Activated naive CD8-positive, alpha-beta T cell (primary cell): ENCODE measurements around the gene GHRHR.

Experiments
- H3K27ac Mint-ChIP-seq: one replicate; pipeline ENCODE4 v1.8.0; 2021; ENCODE audit warnings: mixed read lengths
- H3K27me3 Mint-ChIP-seq: one replicate; pipeline ENCODE4 v1.8.0; 2021; ENCODE audit warnings: mixed read lengths
- H3K36me3 Mint-ChIP-seq: one replicate; pipeline ENCODE4 v1.8.0; 2021; ENCODE audit warnings: mixed read lengths
- H3K4me1 Mint-ChIP-seq: one replicate; pipeline ENCODE4 v1.8.0; 2021; ENCODE audit warnings: low read depth, mixed read lengths
- H3K4me3 Mint-ChIP-seq: one replicate; pipeline ENCODE4 v1.8.0; 2021; ENCODE audit warnings: mild to moderate bottlenecking, mixed read lengths
- H3K9me3 Mint-ChIP-seq: one replicate; pipeline ENCODE4 v1.8.0; 2021; ENCODE audit warnings: low read depth, mixed read lengths

Gene GHRHR

GRCh38 chr7:30969604-30969970 lies 5.8 kb downstream of the GHRHR start:
- Mint-ChIP-seq H3K36me3 (no peaks in the 10 kb centered on the region), H3K27ac (no peak overlapping the region), H3K9me3 (no peaks in the 10 kb centered on the region), H3K27me3 (peaks cover 11% of the 10 kb centered on the region), H3K4me3 (no peak overlapping the region), H3K4me1 (no peaks in the 10 kb centered on the region)

GRCh38 chr7:30970074-30970473 lies 6.3 kb downstream of the GHRHR start:
- Mint-ChIP-seq H3K27me3 (peaks cover 11% of the 10 kb centered on the region), H3K4me1 (peaks cover 1% of the 10 kb centered on the region), H3K36me3 (no peaks in the 10 kb centered on the region), H3K4me3 (no peak overlapping the region), H3K9me3 (no peaks in the 10 kb centered on the region), H3K27ac (no peak overlapping the region)

- no peak overlapping the region for H3K27ac Mint-ChIP-seq
- peaks cover 1% of the 10 kb centered on the region for H3K4me1 Mint-ChIP-seq
- H3K36me3 Mint-ChIP-seq = no peaks in the 10 kb centered on the region
- H3K9me3 Mint-ChIP-seq = no peaks in the 10 kb centered on the region
- no peak overlapping the region for H3K4me3 Mint-ChIP-seq
- peaks cover 12% of the 10 kb centered on the region for H3K27me3 Mint-ChIP-seq
Measured at GRCh38 chr7:30970594-30971094, 6.9 kb downstream of the GHRHR start.

GRCh38 chr7:30971440-30971839 lies 7.7 kb downstream of the GHRHR start:
- Mint-ChIP-seq H3K4me1 (peaks cover 1% of the 10 kb centered on the region), H3K4me3 (no peak overlapping the region), H3K36me3 (no peaks in the 10 kb centered on the region), H3K27ac (no peak overlapping the region), H3K27me3 (peaks cover 16% of the 10 kb centered on the region), H3K9me3 (no peaks in the 10 kb centered on the region)

- peaks cover 16% of the 10 kb centered on the region for H3K27me3 Mint-ChIP-seq
Measured at GRCh38 chr7:30971840-30972563, 8.2 kb downstream of the GHRHR start.

GRCh38 chr7:30973292-30973691 lies 9.5 kb downstream of the GHRHR start:
- H3K27ac Mint-ChIP-seq = no peak overlapping the region
- no peak overlapping the region for H3K4me3 Mint-ChIP-seq
- no peaks in the 10 kb centered on the region for H3K36me3 Mint-ChIP-seq
- peaks cover 13% of the 10 kb centered on the region for H3K27me3 Mint-ChIP-seq
- H3K4me1 Mint-ChIP-seq = peaks cover 1% of the 10 kb centered on the region
- H3K9me3 Mint-ChIP-seq = no peaks in the 10 kb centered on the region

More at GRCh38 chr7:30971840-30972563, 8.2 kb downstream of the GHRHR start:
- H3K9me3 Mint-ChIP-seq = no peaks in the 10 kb centered on the region
- no peaks in the 10 kb centered on the region for H3K36me3 Mint-ChIP-seq
- H3K4me1 Mint-ChIP-seq = peaks cover 1% of the 10 kb centered on the region
- no peak overlapping the region for H3K27ac Mint-ChIP-seq
- no peak overlapping the region for H3K4me3 Mint-ChIP-seq

- Mint-ChIP-seq H3K36me3 (no peaks in the 10 kb centered on the region), H3K27ac (no peak overlapping the region), H3K9me3 (no peaks in the 10 kb centered on the region), H3K4me3 (no peak overlapping the region), H3K4me1 (peaks cover 1% of the 10 kb centered on the region), H3K27me3 (peaks cover 13% of the 10 kb centered on the region)
Measured at GRCh38 chr7:30973791-30974604, 10.2 kb downstream of the GHRHR start.

GRCh38 chr7:30974605-30975255 lies 11.0 kb downstream of the GHRHR start:
- Mint-ChIP-seq H3K27me3 (peaks cover 13% of the 10 kb centered on the region), H3K27ac (no peak overlapping the region), H3K4me3 (no peak overlapping the region), H3K4me1 (peaks cover 1% of the 10 kb centered on the region), H3K9me3 (no peaks in the 10 kb centered on the region), H3K36me3 (no peaks in the 10 kb centered on the region)

- H3K27me3 Mint-ChIP-seq = peaks cover 15% of the 10 kb centered on the region
- H3K4me1 Mint-ChIP-seq = peaks cover 1% of the 10 kb centered on the region
- H3K9me3 Mint-ChIP-seq = no peaks in the 10 kb centered on the region
- H3K27ac Mint-ChIP-seq = no peak overlapping the region
- no peak overlapping the region for H3K4me3 Mint-ChIP-seq
- no peaks in the 10 kb centered on the region for H3K36me3 Mint-ChIP-seq
Measured at GRCh38 chr7:30975256-30975899, 11.6 kb downstream of the GHRHR start.

GRCh38 chr7:30976381-30976780 lies 12.6 kb downstream of the GHRHR start:
- Mint-ChIP-seq H3K27me3 (peaks cover 19% of the 10 kb centered on the region), H3K9me3 (no peaks in the 10 kb centered on the region), H3K4me3 (no peak overlapping the region), H3K27ac (no peak overlapping the region), H3K36me3 (no peaks in the 10 kb centered on the region), H3K4me1 (peaks cover 1% of the 10 kb centered on the region)

GRCh38 chr7:30977222-30977621 lies 13.5 kb downstream of the GHRHR start:
- H3K9me3 Mint-ChIP-seq = no peaks in the 10 kb centered on the region
- no peak overlapping the region for H3K27ac Mint-ChIP-seq
- H3K4me1 Mint-ChIP-seq = peaks cover 1% of the 10 kb centered on the region
- H3K4me3 Mint-ChIP-seq = no peak overlapping the region
- H3K36me3 Mint-ChIP-seq = no peaks in the 10 kb centered on the region
- H3K27me3 Mint-ChIP-seq = peaks cover 19% of the 10 kb centered on the region

GRCh38 chr7:30977896-30978564 lies 14.3 kb downstream of the GHRHR start:
- Mint-ChIP-seq H3K4me1 (peaks cover 1% of the 10 kb centered on the region), H3K27me3 (peaks cover 18% of the 10 kb centered on the region), H3K9me3 (no peaks in the 10 kb centered on the region), H3K36me3 (no peaks in the 10 kb centered on the region), H3K27ac (no peak overlapping the region), H3K4me3 (no peak overlapping the region)

- no peak overlapping the region for H3K27ac Mint-ChIP-seq
- H3K27me3 Mint-ChIP-seq = peaks cover 19% of the 10 kb centered on the region
- H3K36me3 Mint-ChIP-seq = no peaks in the 10 kb centered on the region
- peaks cover 6% of the 10 kb centered on the region for H3K4me1 Mint-ChIP-seq
- H3K4me3 Mint-ChIP-seq = no peak overlapping the region
- H3K9me3 Mint-ChIP-seq = no peaks in the 10 kb centered on the region
Measured at GRCh38 chr7:30979027-30979426, 15.3 kb downstream of the GHRHR start.

GRCh38 chr7:30980194-30980593 lies 16.4 kb downstream of the GHRHR start:
- Mint-ChIP-seq H3K27me3 (peaks cover 22% of the 10 kb centered on the region), H3K9me3 (no peaks in the 10 kb centered on the region), H3K4me1 (peaks cover 7% of the 10 kb centered on the region), H3K36me3 (no peaks in the 10 kb centered on the region), H3K4me3 (no peak overlapping the region), H3K27ac (no peak overlapping the region)
